OCI-LY3 (cell line): Measurements from ENCODE around the gene SLC24A4.

Experiments
- CTCF ChIP-seq: fragments of 200-600, 300-600 bp; sonication (generic); IDR thresholded peaks from 2 replicates; pipeline ENCODE4 v1.5.1; 2014; ENCODE audit warnings: antibody characterized with exemption, low read length, low read depth
- EZH2phosphoT487 ChIP-seq: fragments of 200-600 bp; shearing (Covaris generic); IDR thresholded peaks from 2 replicates; pipeline ENCODE4 v1.6.1; 2018; ENCODE audit warnings: antibody characterized with exemption, mixed run types, low read depth

GRCh38 chr14:92387578-92387977, 64.6 kb downstream of the SLC24A4 start:
- TF ChIP-seq CTCF (no peak), EZH2phosphoT487 (no peak)
